Measurements from ENCODE around the gene IQCE. TPM values are rescaled to one million over a fixed set of nuclear protein-coding genes. Genes with fewer than 3 reads are reported as not detected.

Gene IQCE
- polyA plus RNA-seq, 1 donor from 2014 or later: 21.2 TPM

DNA sequence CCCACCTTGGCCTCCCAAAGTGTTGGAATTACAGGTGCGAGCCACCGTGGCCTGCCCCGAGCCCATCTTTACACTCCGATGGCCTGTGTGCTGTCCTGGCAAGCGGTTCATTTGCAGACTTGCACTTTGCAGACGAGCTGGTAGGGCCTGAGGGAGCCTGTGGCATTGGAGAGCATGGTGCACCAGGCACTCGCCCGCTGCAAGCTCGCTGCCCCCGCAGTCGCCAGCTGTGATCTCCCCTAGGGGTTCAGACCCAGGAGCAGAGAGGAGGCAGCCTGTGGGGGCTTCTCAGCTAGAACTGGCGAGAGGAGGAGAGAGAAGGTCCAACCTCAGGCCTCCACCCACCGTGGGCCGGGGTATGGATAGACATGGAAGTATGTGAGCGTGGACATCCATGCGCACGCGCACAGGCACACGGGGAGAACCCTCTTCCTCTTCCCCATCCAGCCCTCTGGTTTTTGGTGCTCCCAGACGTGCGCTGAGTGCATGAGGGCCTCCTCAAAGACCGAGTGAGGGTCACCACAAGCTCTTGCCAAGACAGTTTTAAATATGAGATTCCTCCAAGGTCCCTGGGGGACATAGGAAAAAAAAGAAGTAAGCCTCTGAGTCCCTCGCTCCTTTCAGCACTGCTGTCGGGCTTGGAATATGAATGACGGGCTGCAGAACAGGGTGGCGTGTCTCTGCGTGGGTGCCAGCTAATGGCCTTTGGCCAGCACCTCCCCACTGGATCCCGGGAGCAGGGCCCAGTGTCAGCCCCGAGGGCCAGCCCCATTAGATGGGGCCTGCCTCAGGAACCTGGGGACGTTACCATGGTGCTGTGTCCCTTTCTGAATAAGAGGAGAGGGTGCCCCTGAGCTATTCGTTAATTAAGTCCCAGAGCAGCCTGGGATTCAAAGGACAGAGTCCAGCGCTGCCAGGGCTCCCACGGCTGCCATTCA, 57.9 kb downstream of the IQCE start:
- Histone ChIP-seq H3K9ac (ENCODE audit: low read length) (no peak overlapping the region), H3F3A (ENCODE audit: insufficient read depth, low read length, poor library complexity, severe bottlenecking) (no peaks in the 10 kb centered on the region), H4K20me1 (ENCODE audit: insufficient read depth) (no peaks in the 10 kb centered on the region), H3K27me3 (ENCODE audit: insufficient read depth, low read depth, low read length) (no peaks in the 10 kb centered on the region), H3K9me3 (ENCODE audit: low read length) (no peaks in the 10 kb centered on the region), H3K36me3 (ENCODE audit: insufficient read depth, low read length) (no peaks in the 10 kb centered on the region), H3K4me3 (ENCODE audit: low read length) (no peak overlapping the region), H3K9me2 (ENCODE audit: insufficient read depth, low read length) (no peaks in the 10 kb centered on the region), H3K27ac (ENCODE audit: low read length) (no peak overlapping the region), H3K79me2 (replicated peaks; ENCODE audit: insufficient read depth, low read length) (no peaks in the 10 kb centered on the region), H2AFZ (ENCODE audit: low read depth, low read length) (no peak overlapping the region), H3K4me2 (ENCODE audit: low read length) (no peak overlapping the region)
- TF ChIP-seq RAD21 (conservative IDR thresholded peaks at IDR 0.05) (no peak), TAF1 (IDR thresholded peaks at IDR 0.05; ENCODE audit: low read depth) (no peak), MXI1 (conservative IDR thresholded peaks at IDR 0.05; ENCODE audit: poor library complexity, severe bottlenecking) (no peak), SMC3 (conservative IDR thresholded peaks at IDR 0.05; ENCODE audit: poor library complexity) (no peak), EZH2 (IDR thresholded peaks at IDR 0.05; ENCODE audit: borderline replicate concordance, insufficient read depth, low read length, poor library complexity, severe bottlenecking) (no peak), EP300 (conservative IDR thresholded peaks at IDR 0.05; ENCODE audit: poor library complexity, severe bottlenecking) (no peak), POLR2AphosphoS5 (IDR thresholded peaks at IDR 0.05) (no peak)
- TF ChIP-seq, protein P1, sequence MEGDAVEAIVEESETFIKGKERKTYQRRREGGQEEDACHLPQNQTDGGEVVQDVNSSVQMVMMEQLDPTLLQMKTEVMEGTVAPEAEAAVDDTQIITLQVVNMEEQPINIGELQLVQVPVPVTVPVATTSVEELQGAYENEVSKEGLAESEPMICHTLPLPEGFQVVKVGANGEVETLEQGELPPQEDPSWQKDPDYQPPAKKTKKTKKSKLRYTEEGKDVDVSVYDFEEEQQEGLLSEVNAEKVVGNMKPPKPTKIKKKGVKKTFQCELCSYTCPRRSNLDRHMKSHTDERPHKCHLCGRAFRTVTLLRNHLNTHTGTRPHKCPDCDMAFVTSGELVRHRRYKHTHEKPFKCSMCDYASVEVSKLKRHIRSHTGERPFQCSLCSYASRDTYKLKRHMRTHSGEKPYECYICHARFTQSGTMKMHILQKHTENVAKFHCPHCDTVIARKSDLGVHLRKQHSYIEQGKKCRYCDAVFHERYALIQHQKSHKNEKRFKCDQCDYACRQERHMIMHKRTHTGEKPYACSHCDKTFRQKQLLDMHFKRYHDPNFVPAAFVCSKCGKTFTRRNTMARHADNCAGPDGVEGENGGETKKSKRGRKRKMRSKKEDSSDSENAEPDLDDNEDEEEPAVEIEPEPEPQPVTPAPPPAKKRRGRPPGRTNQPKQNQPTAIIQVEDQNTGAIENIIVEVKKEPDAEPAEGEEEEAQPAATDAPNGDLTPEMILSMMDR (IDR thresholded peaks at IDR 0.05; ENCODE audit: poor library complexity, severe bottlenecking): no peak
- TF ChIP-seq, protein P2, sequence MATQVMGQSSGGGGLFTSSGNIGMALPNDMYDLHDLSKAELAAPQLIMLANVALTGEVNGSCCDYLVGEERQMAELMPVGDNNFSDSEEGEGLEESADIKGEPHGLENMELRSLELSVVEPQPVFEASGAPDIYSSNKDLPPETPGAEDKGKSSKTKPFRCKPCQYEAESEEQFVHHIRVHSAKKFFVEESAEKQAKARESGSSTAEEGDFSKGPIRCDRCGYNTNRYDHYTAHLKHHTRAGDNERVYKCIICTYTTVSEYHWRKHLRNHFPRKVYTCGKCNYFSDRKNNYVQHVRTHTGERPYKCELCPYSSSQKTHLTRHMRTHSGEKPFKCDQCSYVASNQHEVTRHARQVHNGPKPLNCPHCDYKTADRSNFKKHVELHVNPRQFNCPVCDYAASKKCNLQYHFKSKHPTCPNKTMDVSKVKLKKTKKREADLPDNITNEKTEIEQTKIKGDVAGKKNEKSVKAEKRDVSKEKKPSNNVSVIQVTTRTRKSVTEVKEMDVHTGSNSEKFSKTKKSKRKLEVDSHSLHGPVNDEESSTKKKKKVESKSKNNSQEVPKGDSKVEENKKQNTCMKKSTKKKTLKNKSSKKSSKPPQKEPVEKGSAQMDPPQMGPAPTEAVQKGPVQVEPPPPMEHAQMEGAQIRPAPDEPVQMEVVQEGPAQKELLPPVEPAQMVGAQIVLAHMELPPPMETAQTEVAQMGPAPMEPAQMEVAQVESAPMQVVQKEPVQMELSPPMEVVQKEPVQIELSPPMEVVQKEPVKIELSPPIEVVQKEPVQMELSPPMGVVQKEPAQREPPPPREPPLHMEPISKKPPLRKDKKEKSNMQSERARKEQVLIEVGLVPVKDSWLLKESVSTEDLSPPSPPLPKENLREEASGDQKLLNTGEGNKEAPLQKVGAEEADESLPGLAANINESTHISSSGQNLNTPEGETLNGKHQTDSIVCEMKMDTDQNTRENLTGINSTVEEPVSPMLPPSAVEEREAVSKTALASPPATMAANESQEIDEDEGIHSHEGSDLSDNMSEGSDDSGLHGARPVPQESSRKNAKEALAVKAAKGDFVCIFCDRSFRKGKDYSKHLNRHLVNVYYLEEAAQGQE (IDR thresholded peaks at IDR 0.05; ENCODE audit: borderline replicate concordance): no peak

DNA sequence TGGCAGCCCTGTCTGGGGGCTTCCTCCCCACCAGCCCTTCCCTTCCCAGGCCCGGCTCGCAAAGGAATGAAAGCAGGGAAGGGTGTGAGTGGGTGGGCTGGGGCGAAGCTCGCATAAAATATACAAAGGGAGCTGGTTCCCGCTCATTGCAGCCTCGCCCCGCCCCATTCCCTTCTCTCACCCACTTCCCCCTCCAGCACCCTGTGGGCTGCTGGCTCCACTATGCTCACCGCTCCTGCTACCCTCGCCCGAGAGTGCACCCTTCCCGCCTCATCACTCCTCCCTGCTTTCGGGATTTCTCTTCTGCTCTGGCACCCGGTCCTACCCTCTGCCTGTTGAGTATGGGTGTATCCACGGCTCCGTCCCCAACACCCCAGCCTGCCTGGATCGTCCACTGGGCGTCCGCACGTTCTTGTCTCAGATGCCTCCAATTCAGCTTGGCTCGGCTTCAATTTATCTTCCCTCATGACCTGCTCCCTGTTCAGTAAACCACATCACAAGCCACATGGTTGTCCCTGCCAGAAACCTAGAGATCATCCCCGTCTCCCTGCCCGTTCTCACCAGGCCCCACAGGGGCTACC, 58.6 kb downstream of the IQCE start:
- no peak for TF ChIP-seq RAD21 (conservative IDR thresholded peaks at IDR 0.05)
- TF ChIP-seq TAF1 (IDR thresholded peaks at IDR 0.05; ENCODE audit: low read depth): no peak
- no peak for TF ChIP-seq POLR2AphosphoS5 (IDR thresholded peaks at IDR 0.05)
- TF ChIP-seq, protein P1 (IDR thresholded peaks at IDR 0.05; ENCODE audit: poor library complexity, severe bottlenecking): no peak
- TF ChIP-seq EZH2 (IDR thresholded peaks at IDR 0.05; ENCODE audit: borderline replicate concordance, insufficient read depth, low read length, poor library complexity, severe bottlenecking): no peak
- TF ChIP-seq SMC3 (conservative IDR thresholded peaks at IDR 0.05; ENCODE audit: poor library complexity): no peak
- no peak for TF ChIP-seq MXI1 (conservative IDR thresholded peaks at IDR 0.05; ENCODE audit: poor library complexity, severe bottlenecking)
- TF ChIP-seq, protein P2 (IDR thresholded peaks at IDR 0.05; ENCODE audit: borderline replicate concordance): no peak
- TF ChIP-seq EP300 (conservative IDR thresholded peaks at IDR 0.05; ENCODE audit: poor library complexity, severe bottlenecking): no peak
- Histone ChIP-seq H3K4me2 (ENCODE audit: low read length) (no peak overlapping the region), H3K9me3 (ENCODE audit: low read length) (no peaks in the 10 kb centered on the region), H3K4me3 (ENCODE audit: low read length) (no peak overlapping the region), H4K20me1 (ENCODE audit: insufficient read depth) (no peaks in the 10 kb centered on the region), H3K9ac (ENCODE audit: low read length) (no peak overlapping the region), H3K9me2 (ENCODE audit: insufficient read depth, low read length) (no peaks in the 10 kb centered on the region), H3K27me3 (ENCODE audit: insufficient read depth, low read depth, low read length) (no peaks in the 10 kb centered on the region), H2AFZ (ENCODE audit: low read depth, low read length) (no peak overlapping the region), H3K27ac (ENCODE audit: low read length) (no peak overlapping the region), H3F3A (ENCODE audit: insufficient read depth, low read length, poor library complexity, severe bottlenecking) (no peaks in the 10 kb centered on the region), H3K79me2 (replicated peaks; ENCODE audit: insufficient read depth, low read length) (no peaks in the 10 kb centered on the region), H3K36me3 (ENCODE audit: insufficient read depth, low read length) (no peaks in the 10 kb centered on the region)

Measured in neural cell (in vitro differentiated cells).